Left renal cortex interstitium (tissue), 4 donors: ENCODE data around the gene SC5D. TPM values are rescaled to one million over a fixed set of nuclear protein-coding genes. Genes with fewer than 3 reads are reported as not detected.

Experiments
- DNase-seq, 4 donors: peaks; one replicate each; pipeline ENCODE4 v3.0.0-alpha.2; 2013; ENCODE audit warnings: low read depth in 4 of 4, low spot score in 2 of 4, missing footprints in 1 of 4
- polyA plus RNA-seq, 4 donors: library from polyadenylated mRNA; unstranded; fragments of 120-200 nt; gene quantifications; one replicate each; pipeline ENCODE4 v1.2.1, GENCODE V29; 2013; ENCODE audit not compliant: insufficient read length in 4 of 4

The SC5D gene
- polyA plus RNA-seq, 4 donors, result 56.5 to 67.3 (median 60.9) TPM

- DNase-seq, result peak in 1 of 4 donors; percentile 26
These were observed 58.6 kb downstream of the SC5D start for GRCh38 chr11:121351083-121351630.

DNA sequence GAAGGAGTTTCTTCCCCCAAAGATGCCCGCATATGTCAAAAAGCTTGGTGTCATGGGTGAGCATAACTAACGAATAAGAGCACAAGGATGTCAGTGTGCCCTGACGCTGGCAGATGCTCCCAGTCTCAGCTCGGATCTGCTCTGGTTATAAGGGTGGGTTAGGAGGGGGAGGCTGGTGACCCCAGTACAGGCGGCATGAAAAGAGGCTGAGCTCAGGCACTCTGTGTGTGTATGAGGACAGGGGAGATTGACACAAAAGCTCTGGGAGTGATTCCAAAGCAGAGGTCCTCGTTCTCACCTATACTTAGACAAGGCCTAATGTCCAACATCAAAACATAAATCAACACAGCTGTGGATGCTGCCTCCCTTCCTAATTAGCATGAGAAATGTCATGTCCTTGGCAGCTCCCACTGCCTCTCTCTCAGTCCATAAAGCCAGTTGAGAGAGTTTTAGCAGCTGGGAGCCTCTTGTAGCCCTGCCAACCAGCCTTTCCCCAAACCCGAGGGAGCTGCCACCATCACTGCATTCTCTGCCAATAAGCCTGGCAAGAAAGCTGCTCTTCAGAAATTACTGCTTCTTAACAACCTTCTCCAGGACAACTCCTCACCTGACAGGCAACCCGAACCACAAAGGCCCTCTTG, 59.8 kb downstream of the SC5D start:
- DNase-seq, result peak in 2 of 4 donors; percentile 23 to 29

- no peak for DNase-seq
These were observed 61.6 kb downstream of the SC5D start for GRCh38 chr11:121354192-121354591.

- DNase-seq, result no peak
These were observed 63.8 kb downstream of the SC5D start for GRCh38 chr11:121356357-121356756.

Other genes starting within 250 kb of the SC5D start
- gene TECTA, start 191.5 kb upstream of the SC5D start, polyA plus RNA-seq, result 1 to 10 TPM; 1.7 to 3.3 (median 2.2) TPM
- gene SORL1, start 159.5 kb downstream of the SC5D start, polyA plus RNA-seq, result 10 to 100 TPM; 28.7 to 57.9 (median 35.7) TPM